Mucosa of descending colon (tissue), 3 donors: ENCODE data around the gene AGAP3. TPM values are rescaled to one million over a fixed set of nuclear protein-coding genes. Genes with fewer than 3 reads are reported as not detected.

Experiments used
- ATAC-seq: fragments of 200-7000 bp; cut with Tn5 transposase; one replicate; pipeline ENCODE4 v1.9.1; 2020; ENCODE audit warnings: mild to moderate bottlenecking, moderate library complexity
- DNase-seq, 3 donors: peaks; one replicate each; pipeline ENCODE4 v3.0.0-alpha.2; 2020
- H3K36me3 ChIP-seq: fragments of 200-600 bp; one replicate; pipeline ENCODE4 v1.8.0; 2021; ENCODE audit warnings: low read depth, mild to moderate bottlenecking
- H3K4me1 ChIP-seq: fragments of 200-600 bp; one replicate; pipeline ENCODE4 v1.8.0; 2021; ENCODE audit warnings: low read depth, mild to moderate bottlenecking
- H3K4me3 ChIP-seq: fragments of 200-600 bp; one replicate; pipeline ENCODE4 v1.8.0; 2021; ENCODE audit warnings: mild to moderate bottlenecking
- H3K9me3 ChIP-seq: fragments of 200-600 bp; one replicate; pipeline ENCODE4 v1.8.0; 2021; ENCODE audit warnings: mild to moderate bottlenecking
- CTCF ChIP-seq: fragments of 200-600 bp; IDR thresholded peaks from one replicate; pipeline ENCODE4 v1.8.0; 2022; ENCODE audit warnings: antibody characterized with exemption, mild to moderate bottlenecking
- intact Hi-C, 2 donors: fragments of 100-400 bp; cut with DNase I in 1 of 2; cut with micrococcal nuclease in 1 of 2; formaldehyde crosslinking; loops; one replicate each; pipeline versions ENCODE4 v1.11.0 to v1.11.1; 2022; cut with DNase I, micrococcal nuclease
- total RNA-seq, 3 donors: library from RNA; stranded (reverse); fragmentation: NEBNext Ultra II Directional in 2 of 3; extraction: Animal tissue kit (Norgen Biotek cat#: 25700) in 2 of 3; gene quantifications; one replicate each; pipeline versions ENCODE4 v1.2.1 to v1.2.4, GENCODE V29; 2021 to 2023
- donor health status: DM: no; HTN: no; CAD: no; lungs with moderate emphysema.
- donor health status: DM: no; HTN: no; CAD: no.
- donor health status: DM: no; HTN: yes; CAD: no.

AGAP3 gene
- total RNA-seq, 3 donors from 2014 or later, result 39.7 to 116 (median 50.6) TPM

- Histone ChIP-seq H3K4me1 (no peaks in the 10 kb centered on the region), H3K4me3 (no peak overlapping the region), H3K36me3 (no peaks in the 10 kb centered on the region), H3K9me3 (no peaks in the 10 kb centered on the region)
- TF ChIP-seq CTCF, result no peak
- DNase-seq (no peak), ATAC-seq (no peak)
- intact Hi-C loops, result no loop called here
Measured at GRCh38 chr7:151138153-151138851, 52.0 kb downstream of the AGAP3 start.

GRCh38 chr7:151139071-151139790 lies 53.0 kb downstream of the AGAP3 start:
- no peak for TF ChIP-seq CTCF
- H3K4me1 ChIP-seq, result no peaks in the 10 kb centered on the region
- H3K9me3 ChIP-seq, result no peaks in the 10 kb centered on the region
- H3K36me3 ChIP-seq, result no peaks in the 10 kb centered on the region
- no peak overlapping the region for H3K4me3 ChIP-seq
- DNase-seq (no peak), ATAC-seq (no peak)
- intact Hi-C loops, result no loop called here

- intact Hi-C loops, result no loop called here
- no peak for TF ChIP-seq CTCF
- Histone ChIP-seq H3K4me1 (no peaks in the 10 kb centered on the region), H3K4me3 (no peak overlapping the region), H3K36me3 (no peaks in the 10 kb centered on the region), H3K9me3 (no peaks in the 10 kb centered on the region)
- DNase-seq (no peak), ATAC-seq (no peak)
Measured at GRCh38 chr7:151139791-151140190, 53.5 kb downstream of the AGAP3 start.

- ATAC-seq (no peak), DNase-seq (no peak)
- no peaks in the 10 kb centered on the region for H3K9me3 ChIP-seq
- H3K36me3 ChIP-seq, result no peaks in the 10 kb centered on the region
- intact Hi-C loops, result no loop called here
- no peak for TF ChIP-seq CTCF
- no peaks in the 10 kb centered on the region for H3K4me1 ChIP-seq
- no peak overlapping the region for H3K4me3 ChIP-seq
Measured at GRCh38 chr7:151140826-151141225, 54.6 kb downstream of the AGAP3 start.

GRCh38 chr7:151141311-151141854 lies 55.1 kb downstream of the AGAP3 start:
- ATAC-seq (no peak), DNase-seq (no peak)
- intact Hi-C loops, result no loop called here
- H3K4me1 ChIP-seq, result no peaks in the 10 kb centered on the region
- H3K4me3 ChIP-seq, result no peak overlapping the region
- H3K9me3 ChIP-seq, result no peaks in the 10 kb centered on the region
- no peaks in the 10 kb centered on the region for H3K36me3 ChIP-seq
- TF ChIP-seq CTCF, result no peak
